GM18870 (cell line): Measurements from ENCODE around the gene USB1.

ENCODE experiments used
- ATAC-seq: cut with Tn5 transposase; IDR thresholded peaks from one replicate; pipeline ENCODE4 v1.9.1; 2021; ENCODE audit warnings: moderate library complexity; ENCODE audit not compliant: unreplicated experiment

Gene USB1

GRCh38 chr16:58031016-58031800, 30.0 kb downstream of the USB1 start:
- no peak for ATAC-seq

- no peak for ATAC-seq
Measured at GRCh38 chr16:58032710-58033293, 31.6 kb downstream of the USB1 start.

- no peak for ATAC-seq
Measured at GRCh38 chr16:58034128-58034685, 33.0 kb downstream of the USB1 start.

- no peak for ATAC-seq
Measured at GRCh38 chr16:58034774-58035173, 33.6 kb downstream of the USB1 start.

- no peak for ATAC-seq
Measured at GRCh38 chr16:58035356-58036170, 34.4 kb downstream of the USB1 start.

GRCh38 chr16:58036943-58037342, 35.7 kb downstream of the USB1 start:
- ATAC-seq = no peak

- ATAC-seq = no peak
Measured at GRCh38 chr16:58037365-58038057, 36.3 kb downstream of the USB1 start.

GRCh38 chr16:58038219-58038641, 37.0 kb downstream of the USB1 start:
- ATAC-seq = no peak

GRCh38 chr16:58039829-58040495, 38.8 kb downstream of the USB1 start:
- ATAC-seq = no peak

GRCh38 chr16:58040496-58040846, 39.3 kb downstream of the USB1 start:
- no peak for ATAC-seq

GRCh38 chr16:58040945-58041627, 39.9 kb downstream of the USB1 start:
- ATAC-seq = no peak

- no peak for ATAC-seq
Measured at GRCh38 chr16:58041628-58041955, 40.4 kb downstream of the USB1 start.

GRCh38 chr16:58042001-58042885, 41.0 kb downstream of the USB1 start:
- no peak for ATAC-seq

- ATAC-seq = no peak
Measured at GRCh38 chr16:58042886-58043515, 41.8 kb downstream of the USB1 start.

- no peak for ATAC-seq
Measured at GRCh38 chr16:58043571-58044155, 42.5 kb downstream of the USB1 start.

- no peak for ATAC-seq
Measured at GRCh38 chr16:58044266-58045019, 43.2 kb downstream of the USB1 start.

GRCh38 chr16:58045096-58045495, 43.9 kb downstream of the USB1 start:
- no peak for ATAC-seq
